DOHH2 (cell line): ENCODE measurements around the gene ABTB2.

Experiments
- H3F3A ChIP-seq: fragments of 200-600 bp; sonication (generic), shearing (Covaris generic); 2 replicates; pipeline ENCODE4 v1.6.0; 2016; ENCODE audit warnings: antibody characterized with exemption, mild to moderate bottlenecking; ENCODE audit not compliant: control insufficient read depth, insufficient read depth
- H3K27ac ChIP-seq: fragments of 200-600 bp; sonication (generic); 2 replicates; pipeline ENCODE4 v1.5.1; 2014; ENCODE audit warnings: low read depth, mild to moderate bottlenecking, low read length, moderate library complexity
- H3K27me3 ChIP-seq: fragments of 200-600 bp; sonication (generic); 2 replicates; pipeline ENCODE4 v1.6.1; 2014; ENCODE audit warnings: mild to moderate bottlenecking, low read length, mixed read lengths; ENCODE audit not compliant: control insufficient read depth
- H3K36me3 ChIP-seq: fragments of 200-600 bp; sonication (generic); 2 replicates; pipeline ENCODE4 v1.6.1; 2014; ENCODE audit warnings: mild to moderate bottlenecking, low read length, moderate library complexity, mixed read lengths; ENCODE audit not compliant: control insufficient read depth
- H3K4me1 ChIP-seq: fragments of 200-600 bp; sonication (generic); 2 replicates; pipeline ENCODE4 v1.6.1; 2014; ENCODE audit warnings: mild to moderate bottlenecking, low read length, mixed read lengths; ENCODE audit not compliant: control insufficient read depth
- H3K4me2 ChIP-seq: fragments of 200-600 bp; sonication (generic); 2 replicates; pipeline ENCODE4 v1.6.0; 2014; ENCODE audit warnings: mild to moderate bottlenecking, low read length, moderate library complexity
- H3K4me3 ChIP-seq: fragments of 200-600 bp; sonication (generic); 2 replicates; pipeline ENCODE4 v1.5.1; 2014; ENCODE audit warnings: mild to moderate bottlenecking, low read length, mixed read lengths
- H3K79me2 ChIP-seq: fragments of 200-600 bp; sonication (generic); 2 replicates; pipeline ENCODE4 v1.6.1; 2014; ENCODE audit warnings: mild to moderate bottlenecking, low read length, mixed read lengths; ENCODE audit not compliant: control insufficient read depth
- H3K9me2 ChIP-seq: fragments of 200-600 bp; sonication (generic); replicated peaks from 2 replicates; pipeline ENCODE4 v1.6.1; 2014; ENCODE audit warnings: mild to moderate bottlenecking, low read length, mixed read lengths; ENCODE audit not compliant: control insufficient read depth
- H3K9me3 ChIP-seq: fragments of 200-600 bp; sonication (generic); 2 replicates; pipeline ENCODE4 v1.6.1; 2014; ENCODE audit warnings: antibody characterized with exemption, low read length, mixed read lengths; ENCODE audit not compliant: control insufficient read depth, insufficient read depth
- H4K20me1 ChIP-seq: fragments of 200-600 bp; sonication (generic); 2 replicates; pipeline ENCODE4 v1.6.0; 2014; ENCODE audit warnings: low read depth, mild to moderate bottlenecking, antibody characterized with exemption, low read length, moderate library complexity; ENCODE audit not compliant: control insufficient read depth, insufficient read depth
- EZH2phosphoT487 ChIP-seq: fragments of 200-600 bp; sonication (generic); IDR thresholded peaks from 2 replicates; pipeline ENCODE4 v1.6.1; 2017; ENCODE audit warnings: borderline replicate concordance, mild to moderate bottlenecking, antibody characterized with exemption, low read length, moderate library complexity, mixed read lengths
- TF ChIP-seq, protein P1 (sequence below): fragments of 200-600 bp; sonication (generic); IDR thresholded peaks from one replicate; pipeline ENCODE4 v1.5.1; 2014; ENCODE audit warnings: antibody characterized with exemption, mild to moderate bottlenecking, low read depth, low read length; ENCODE audit not compliant: poor library complexity, severe bottlenecking

ABTB2 gene

DNA sequence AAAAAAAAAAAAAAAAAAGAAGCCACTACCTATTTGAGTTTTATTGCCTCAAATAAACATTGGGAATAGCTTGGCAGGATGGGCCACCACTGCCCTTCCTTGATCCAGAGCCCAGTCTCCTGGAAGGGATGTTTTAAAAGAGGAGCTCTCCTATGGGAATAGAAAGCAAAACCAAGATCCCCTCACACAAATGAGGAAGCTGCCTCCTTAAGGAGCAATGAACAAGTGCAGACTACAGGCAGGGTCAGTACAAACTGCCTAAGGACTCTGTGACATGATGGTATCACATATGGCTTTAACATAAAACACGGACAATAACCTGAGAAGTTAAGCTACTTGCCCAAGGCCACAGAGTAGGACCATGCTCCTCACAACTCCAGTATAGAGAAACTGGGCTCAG lies 131.6 kb downstream of the ABTB2 start:
- H3K4me2 ChIP-seq, result no peak overlapping the region
- no peaks in the 10 kb centered on the region for H3K9me3 ChIP-seq
- no peaks in the 10 kb centered on the region for H3K9me2 ChIP-seq
- H3F3A ChIP-seq, result no peaks in the 10 kb centered on the region
- H3K4me1 ChIP-seq, result no peaks in the 10 kb centered on the region
- H3K27ac ChIP-seq, result no peak overlapping the region
- no peaks in the 10 kb centered on the region for H3K79me2 ChIP-seq
- H3K4me3 ChIP-seq, result no peak overlapping the region
- H4K20me1 ChIP-seq, result no peaks in the 10 kb centered on the region
- peaks cover 14% of the 10 kb centered on the region for H3K27me3 ChIP-seq
- H3K36me3 ChIP-seq, result no peaks in the 10 kb centered on the region
- TF ChIP-seq, protein P1, sequence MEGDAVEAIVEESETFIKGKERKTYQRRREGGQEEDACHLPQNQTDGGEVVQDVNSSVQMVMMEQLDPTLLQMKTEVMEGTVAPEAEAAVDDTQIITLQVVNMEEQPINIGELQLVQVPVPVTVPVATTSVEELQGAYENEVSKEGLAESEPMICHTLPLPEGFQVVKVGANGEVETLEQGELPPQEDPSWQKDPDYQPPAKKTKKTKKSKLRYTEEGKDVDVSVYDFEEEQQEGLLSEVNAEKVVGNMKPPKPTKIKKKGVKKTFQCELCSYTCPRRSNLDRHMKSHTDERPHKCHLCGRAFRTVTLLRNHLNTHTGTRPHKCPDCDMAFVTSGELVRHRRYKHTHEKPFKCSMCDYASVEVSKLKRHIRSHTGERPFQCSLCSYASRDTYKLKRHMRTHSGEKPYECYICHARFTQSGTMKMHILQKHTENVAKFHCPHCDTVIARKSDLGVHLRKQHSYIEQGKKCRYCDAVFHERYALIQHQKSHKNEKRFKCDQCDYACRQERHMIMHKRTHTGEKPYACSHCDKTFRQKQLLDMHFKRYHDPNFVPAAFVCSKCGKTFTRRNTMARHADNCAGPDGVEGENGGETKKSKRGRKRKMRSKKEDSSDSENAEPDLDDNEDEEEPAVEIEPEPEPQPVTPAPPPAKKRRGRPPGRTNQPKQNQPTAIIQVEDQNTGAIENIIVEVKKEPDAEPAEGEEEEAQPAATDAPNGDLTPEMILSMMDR, result no peak

DNA sequence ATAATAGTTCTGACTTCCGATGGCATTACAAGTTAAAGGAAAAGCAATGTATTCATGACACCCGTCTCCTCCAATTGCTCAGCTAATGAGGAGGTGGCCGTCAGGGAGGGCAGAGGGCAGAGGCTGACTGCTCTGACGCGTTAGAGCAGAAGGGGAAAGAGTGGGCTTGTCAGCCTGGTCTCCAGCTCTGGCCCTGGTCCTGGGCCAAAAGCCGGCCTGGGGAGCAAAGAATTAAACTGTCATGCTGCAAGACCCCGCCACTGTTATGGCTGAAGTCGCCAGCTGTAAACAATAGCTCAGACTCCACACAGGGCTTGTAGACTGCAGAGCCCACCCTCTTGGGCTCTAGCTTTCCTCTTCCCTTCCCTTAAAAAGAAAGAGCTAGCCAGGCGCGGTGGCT lies 132.7 kb downstream of the ABTB2 start:
- Histone ChIP-seq H3K4me3 (no peak overlapping the region), H3K9me3 (no peaks in the 10 kb centered on the region), H3K4me2 (no peak overlapping the region), H4K20me1 (no peaks in the 10 kb centered on the region), H3F3A (no peaks in the 10 kb centered on the region), H3K36me3 (no peaks in the 10 kb centered on the region), H3K4me1 (no peaks in the 10 kb centered on the region), H3K27ac (no peak overlapping the region), H3K27me3 (peaks cover 3% of the 10 kb centered on the region), H3K79me2 (no peaks in the 10 kb centered on the region), H3K9me2 (no peaks in the 10 kb centered on the region)
- no peak for TF ChIP-seq EZH2phosphoT487
- TF ChIP-seq, protein P1, result no peak

DNA sequence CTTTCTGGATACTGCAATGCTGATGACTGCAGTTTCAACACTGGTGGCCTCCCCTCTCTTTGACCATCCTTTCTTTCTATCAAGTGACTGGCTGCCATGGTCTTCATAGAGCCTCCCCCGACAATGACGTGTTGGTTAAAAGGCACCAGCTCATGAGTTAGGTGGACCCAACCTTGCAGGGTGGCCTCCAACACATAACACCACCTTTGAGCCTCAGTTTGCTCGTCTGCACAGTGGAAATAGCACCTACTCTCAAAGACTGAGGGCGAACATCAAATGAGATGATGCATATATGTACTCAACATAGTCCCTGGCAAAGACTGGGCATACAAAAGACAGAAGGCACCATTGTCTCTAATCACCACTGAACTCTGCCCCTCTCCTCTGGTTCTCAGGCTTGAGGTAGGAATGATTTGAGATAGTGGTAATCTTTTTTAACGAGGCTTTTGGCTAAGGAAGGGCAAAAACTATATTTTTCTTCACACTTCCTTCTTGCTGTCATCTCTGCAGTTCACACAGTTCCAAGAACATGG lies 133.3 kb downstream of the ABTB2 start:
- no peak overlapping the region for H3K27ac ChIP-seq
- H3K4me1 ChIP-seq, result no peaks in the 10 kb centered on the region
- H3K9me2 ChIP-seq, result no peaks in the 10 kb centered on the region
- 0 out of 2 replicates have a peak, but pooled peaks cover 2% of the 10 kb centered on the region for H3K27me3 ChIP-seq
- TF ChIP-seq, protein P1, result no peak
- TF ChIP-seq EZH2phosphoT487, result no peak
- H3F3A ChIP-seq, result no peaks in the 10 kb centered on the region
- no peaks in the 10 kb centered on the region for H3K36me3 ChIP-seq
- H3K9me3 ChIP-seq, result no peaks in the 10 kb centered on the region
- H3K4me2 ChIP-seq, result no peak overlapping the region
- no peak overlapping the region for H3K4me3 ChIP-seq
- H3K79me2 ChIP-seq, result no peaks in the 10 kb centered on the region
- H4K20me1 ChIP-seq, result no peaks in the 10 kb centered on the region
